ENCODE measurements around the gene ROBO1. TPM values are rescaled to one million over a fixed set of nuclear protein-coding genes. Genes with fewer than 3 reads are reported as not detected.

Gene ROBO1
- polyA plus RNA-seq, 4 donors = 88.9 to 114 (median 107) TPM

DNA sequence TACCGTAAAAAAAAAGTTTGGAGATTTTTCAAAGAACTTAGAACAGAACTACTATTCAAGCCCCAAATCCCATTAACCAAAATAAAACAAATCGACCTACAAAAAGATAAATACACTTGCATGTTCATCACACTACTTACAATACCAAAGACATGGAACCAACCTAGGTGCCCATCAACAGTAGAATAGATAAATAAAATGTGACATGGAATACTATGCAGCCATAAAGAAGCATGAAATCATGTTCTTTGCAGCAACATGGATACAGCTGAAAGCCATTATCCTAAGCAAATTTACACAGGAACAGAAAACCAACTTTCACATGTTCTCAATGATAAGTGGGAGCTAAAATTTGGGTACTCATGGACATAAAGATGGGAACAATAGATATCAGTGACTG is 768.7 kb downstream of the ROBO1 start:
- DNase-seq (ENCODE audit: low read depth in 4 of 4, low spot score in 2 of 4) = no peak

- no peak for DNase-seq (ENCODE audit: low read depth in 4 of 4, low spot score in 2 of 4)
Measured at GRCh38 chr3:78995087-78995486, 772.7 kb downstream of the ROBO1 start.

GRCh38 chr3:78994174-78995027 is 773.4 kb downstream of the ROBO1 start:
- DNase-seq (ENCODE audit: low read depth in 4 of 4, low spot score in 2 of 4) = peak in 2 of 4 donors; percentile 61 to 66

GRCh38 chr3:78993375-78993774 is 774.4 kb downstream of the ROBO1 start:
- no peak for DNase-seq (ENCODE audit: low read depth in 4 of 4, low spot score in 2 of 4)

- DNase-seq (ENCODE audit: low read depth in 4 of 4, low spot score in 2 of 4) = no peak
Measured at GRCh38 chr3:78992830-78993229, 775.0 kb downstream of the ROBO1 start.

DNA sequence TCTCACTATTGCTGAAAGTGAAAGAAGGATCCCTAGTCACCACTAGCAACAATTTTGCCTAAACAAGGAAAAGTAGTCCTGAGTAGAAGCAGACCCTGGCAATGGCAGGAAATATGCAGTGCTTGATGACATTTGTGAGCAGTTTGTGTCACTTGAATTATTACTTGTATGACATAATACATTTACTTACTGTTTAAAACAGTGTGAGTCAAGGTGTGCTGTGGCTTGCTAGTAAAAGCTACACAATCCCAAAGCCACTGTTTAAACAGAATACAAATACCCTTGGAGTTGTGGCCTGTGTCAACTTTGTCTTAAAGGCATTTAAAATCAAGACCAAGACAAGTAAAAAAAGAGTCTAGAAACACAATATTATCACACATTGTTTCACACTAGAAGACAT is 775.4 kb downstream of the ROBO1 start:
- no peak for DNase-seq (ENCODE audit: low read depth in 4 of 4, low spot score in 2 of 4)

DNA sequence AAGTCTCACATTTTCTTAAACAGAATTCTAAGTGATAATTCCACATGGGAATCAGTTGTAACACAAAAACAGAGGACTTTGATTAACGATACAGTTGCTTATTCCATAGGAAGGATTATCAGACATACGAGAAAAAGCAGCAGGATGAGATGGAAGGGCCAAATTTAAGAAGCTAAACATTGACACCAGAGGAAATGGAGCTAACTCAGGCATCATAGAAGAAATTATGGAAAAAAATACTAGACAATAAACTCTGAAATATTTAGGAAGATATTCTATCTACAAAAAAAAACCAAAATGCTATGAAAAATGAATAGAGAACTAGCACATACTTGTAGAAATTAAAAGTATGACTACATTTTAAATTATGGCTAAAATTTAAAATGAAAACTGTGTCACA is 776.1 kb downstream of the ROBO1 start:
- DNase-seq (ENCODE audit: low read depth in 4 of 4, low spot score in 2 of 4) = no peak

DNA sequence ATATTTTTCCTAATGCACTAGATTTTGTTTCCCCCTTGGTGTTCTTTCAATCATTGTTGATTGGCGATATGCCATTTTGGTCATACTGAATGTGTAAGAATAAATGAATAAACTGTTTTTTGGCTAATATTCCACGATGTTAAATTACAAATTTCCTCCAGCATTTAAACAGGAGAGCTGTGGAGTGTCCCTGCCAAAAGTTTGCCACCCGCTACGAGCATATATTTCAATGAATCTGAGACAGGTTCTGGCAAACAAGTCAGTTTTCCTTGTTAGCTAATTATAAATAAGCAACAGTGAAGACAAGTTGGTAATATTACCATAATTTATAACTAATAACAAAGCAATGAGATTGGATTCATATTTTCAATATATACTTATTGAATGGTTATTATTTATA is 777.6 kb downstream of the ROBO1 start:
- DNase-seq (ENCODE audit: low read depth in 4 of 4, low spot score in 2 of 4) = no peak

DNA sequence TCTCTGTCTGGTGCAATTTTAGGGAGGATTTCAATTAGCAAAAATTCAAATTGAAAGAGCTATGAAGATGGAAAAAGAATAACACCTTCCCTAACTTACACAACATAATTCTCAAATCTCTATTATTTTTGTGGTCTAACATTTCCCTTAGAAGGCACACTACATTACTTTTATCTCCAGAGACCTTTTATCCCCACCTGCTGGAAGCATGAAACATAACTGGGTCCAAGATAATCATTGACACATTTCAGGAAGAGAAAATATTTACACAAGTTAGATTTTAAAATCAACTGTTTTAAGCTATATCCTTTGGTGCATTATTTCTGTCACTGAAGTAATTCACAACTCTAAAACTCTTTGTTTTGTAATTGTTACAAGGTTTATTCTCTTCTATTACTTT is 779.5 kb downstream of the ROBO1 start:
- no peak for DNase-seq (ENCODE audit: low read depth in 4 of 4, low spot score in 2 of 4)

DNA sequence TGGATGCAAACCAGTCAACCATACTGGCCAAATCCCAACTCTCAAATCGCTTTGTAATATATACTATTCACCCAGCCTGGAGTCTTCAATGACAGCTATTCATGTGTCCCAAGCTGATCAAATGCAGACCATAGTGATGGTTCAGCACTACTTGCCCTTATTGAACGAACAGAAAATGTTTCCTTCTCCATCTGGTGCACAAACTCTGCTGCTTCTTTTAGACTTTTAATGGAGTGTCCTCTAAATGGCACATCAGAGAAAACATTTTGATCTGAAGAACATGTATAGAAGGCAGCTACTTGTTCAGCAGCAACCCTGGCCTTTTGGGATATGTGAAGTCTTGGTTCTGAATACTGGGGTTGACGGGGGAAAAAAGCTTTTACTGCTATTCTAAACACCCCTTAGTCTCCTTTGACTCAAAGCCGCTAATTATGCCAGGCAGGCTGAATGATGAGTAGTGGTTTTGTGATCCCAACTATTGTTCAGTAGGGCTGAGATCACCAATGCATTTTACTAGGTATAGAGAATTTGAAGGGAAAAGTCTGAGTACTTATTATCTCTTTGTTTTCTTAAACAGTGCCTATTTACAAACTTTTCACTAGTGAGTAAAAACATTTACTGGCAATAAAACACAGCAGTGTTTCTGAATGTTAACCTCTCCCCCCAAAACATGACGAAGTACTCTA is 781.2 kb downstream of the ROBO1 start:
- no peak for DNase-seq (ENCODE audit: low read depth in 4 of 4, low spot score in 2 of 4)

DNA sequence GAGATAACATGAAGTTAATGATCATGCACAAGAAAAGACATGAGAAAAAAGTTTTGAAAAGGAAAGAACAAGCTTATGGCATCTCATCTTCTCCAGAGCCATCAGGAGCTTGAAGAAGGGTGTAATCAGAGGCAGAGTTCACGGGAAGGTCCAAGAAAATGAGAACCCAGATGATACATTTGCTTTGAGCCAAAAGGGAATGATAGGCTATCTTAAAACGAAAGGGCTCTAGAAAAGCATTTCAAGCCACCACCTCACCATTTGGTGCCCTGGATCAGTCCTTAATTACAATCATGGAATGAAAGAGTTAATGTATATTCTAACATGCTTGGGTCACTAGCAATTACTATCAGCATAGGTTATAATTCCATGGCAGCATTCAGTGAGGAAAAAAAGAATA is 781.8 kb downstream of the ROBO1 start:
- no peak for DNase-seq (ENCODE audit: low read depth in 4 of 4, low spot score in 2 of 4)

GRCh38 chr3:78979028-78979427 is 788.8 kb downstream of the ROBO1 start:
- no peak for DNase-seq (ENCODE audit: low read depth in 4 of 4, low spot score in 2 of 4)

- DNase-seq (ENCODE audit: low read depth in 4 of 4, low spot score in 2 of 4) = no peak
Measured at GRCh38 chr3:78978037-78978436, 789.8 kb downstream of the ROBO1 start.

- no peak for DNase-seq (ENCODE audit: low read depth in 4 of 4, low spot score in 2 of 4)
Measured at GRCh38 chr3:78977073-78977472, 790.7 kb downstream of the ROBO1 start.

DNA sequence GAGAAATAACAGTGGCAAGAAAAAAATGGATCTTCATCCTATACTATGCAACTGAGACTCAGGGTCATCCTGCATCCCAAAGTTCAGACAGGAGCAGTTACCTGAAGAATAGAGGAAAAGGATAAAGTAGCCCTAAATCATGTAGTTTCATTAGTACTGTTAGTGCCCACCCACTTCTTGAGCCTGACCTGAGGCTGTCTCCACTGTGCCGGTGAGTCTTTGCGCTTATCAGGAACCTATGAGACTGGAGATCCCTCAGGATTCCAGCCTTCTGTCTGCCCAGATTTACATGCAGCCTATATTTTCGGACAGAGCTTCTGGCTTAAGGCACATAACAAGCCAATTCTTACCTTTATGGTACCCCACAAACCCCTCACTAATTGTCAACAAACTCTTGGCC is 791.6 kb downstream of the ROBO1 start:
- DNase-seq (ENCODE audit: low read depth in 4 of 4, low spot score in 2 of 4) = no peak

GRCh38 chr3:78974181-78974790 is 793.5 kb downstream of the ROBO1 start:
- DNase-seq (ENCODE audit: low read depth in 4 of 4, low spot score in 2 of 4) = no peak

GRCh38 chr3:78972617-78973301 is 795.0 kb downstream of the ROBO1 start:
- DNase-seq (ENCODE audit: low read depth in 4 of 4, low spot score in 2 of 4) = no peak

DNA sequence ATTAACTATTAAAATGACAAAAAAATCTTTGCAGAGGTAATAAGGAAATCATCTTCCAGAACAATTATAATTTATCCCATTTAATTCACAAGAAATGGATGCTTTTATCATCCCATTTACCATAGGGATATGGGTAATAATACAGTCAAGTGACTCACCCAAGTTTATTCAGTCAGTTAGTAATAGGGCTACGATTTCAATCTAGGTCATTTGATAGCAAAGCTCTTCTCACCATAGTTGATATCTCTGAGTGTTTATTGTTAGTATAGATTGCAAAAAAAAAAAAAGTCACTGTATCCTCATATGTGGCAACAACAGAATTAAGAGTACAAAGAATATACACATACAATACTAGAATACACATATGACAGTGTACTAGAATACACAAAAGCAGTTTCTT is 797.1 kb downstream of the ROBO1 start:
- no peak for DNase-seq (ENCODE audit: low read depth in 4 of 4, low spot score in 2 of 4)

- DNase-seq (ENCODE audit: low read depth in 4 of 4, low spot score in 2 of 4) = no peak
Measured at GRCh38 chr3:78969483-78969882, 798.3 kb downstream of the ROBO1 start.

DNA sequence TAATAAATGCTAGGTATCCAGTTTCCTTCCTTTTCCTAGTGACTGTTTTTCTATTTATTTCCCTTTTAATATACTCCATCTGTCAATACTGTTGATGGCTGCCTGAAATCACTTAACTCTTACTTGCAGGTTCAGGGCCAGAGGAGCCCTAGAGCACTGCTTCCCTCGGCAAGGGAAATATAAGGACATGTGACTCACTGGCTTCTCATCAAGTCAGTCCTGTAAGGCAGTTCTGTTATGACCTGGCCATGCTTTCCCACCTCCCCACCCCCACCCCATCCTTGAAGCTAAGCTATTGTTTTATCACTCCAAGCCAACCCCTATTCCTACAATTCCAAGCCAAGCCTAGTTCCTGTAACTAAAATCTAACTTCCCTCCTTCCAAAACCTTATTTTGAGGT is 800.7 kb downstream of the ROBO1 start:
- no peak for DNase-seq (ENCODE audit: low read depth in 4 of 4, low spot score in 2 of 4)

DNA sequence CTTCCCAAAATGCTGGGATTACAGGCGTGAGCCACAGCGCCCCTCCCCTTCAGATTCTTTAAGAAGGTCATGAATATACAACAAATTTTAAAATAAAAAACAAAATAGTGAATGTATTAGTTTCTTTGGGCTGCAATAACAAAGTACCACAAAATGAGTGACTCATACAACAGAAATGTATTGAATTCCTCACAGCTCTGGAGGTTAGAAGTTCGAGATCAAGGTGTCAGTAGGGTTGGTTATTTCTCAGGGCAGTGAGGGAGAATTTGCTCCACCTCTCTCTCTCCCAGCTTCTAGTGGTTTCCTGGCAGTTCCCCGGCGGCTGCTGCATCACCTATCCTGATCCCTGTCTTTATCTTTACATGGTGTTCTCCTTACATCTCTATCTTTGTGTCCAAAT is 804.0 kb downstream of the ROBO1 start:
- DNase-seq (ENCODE audit: low read depth in 4 of 4, low spot score in 2 of 4) = no peak
